Measurements from ENCODE around the gene CEP164.

The CEP164 gene

DNA sequence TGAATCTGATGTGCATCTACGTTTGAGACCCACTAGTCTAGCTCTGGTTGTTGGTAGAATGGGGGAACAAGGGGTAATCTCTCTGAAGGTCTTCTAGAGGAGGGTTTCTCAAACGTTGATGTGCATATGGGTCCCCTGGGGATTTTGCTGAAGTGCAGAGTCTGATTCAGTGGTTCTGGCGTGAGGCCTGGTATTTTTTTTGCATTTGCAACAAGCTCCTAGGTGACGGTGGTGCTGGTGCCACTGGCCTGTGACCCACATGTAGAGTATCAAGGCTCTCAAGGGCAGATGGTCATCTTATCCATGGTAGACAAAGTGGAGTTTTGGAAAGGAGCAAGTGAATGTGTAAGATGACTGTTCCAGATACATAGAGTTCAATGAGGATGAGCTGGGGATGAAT lies 97.1 kb downstream of the CEP164 start:
- no peak for DNase-seq

DNA sequence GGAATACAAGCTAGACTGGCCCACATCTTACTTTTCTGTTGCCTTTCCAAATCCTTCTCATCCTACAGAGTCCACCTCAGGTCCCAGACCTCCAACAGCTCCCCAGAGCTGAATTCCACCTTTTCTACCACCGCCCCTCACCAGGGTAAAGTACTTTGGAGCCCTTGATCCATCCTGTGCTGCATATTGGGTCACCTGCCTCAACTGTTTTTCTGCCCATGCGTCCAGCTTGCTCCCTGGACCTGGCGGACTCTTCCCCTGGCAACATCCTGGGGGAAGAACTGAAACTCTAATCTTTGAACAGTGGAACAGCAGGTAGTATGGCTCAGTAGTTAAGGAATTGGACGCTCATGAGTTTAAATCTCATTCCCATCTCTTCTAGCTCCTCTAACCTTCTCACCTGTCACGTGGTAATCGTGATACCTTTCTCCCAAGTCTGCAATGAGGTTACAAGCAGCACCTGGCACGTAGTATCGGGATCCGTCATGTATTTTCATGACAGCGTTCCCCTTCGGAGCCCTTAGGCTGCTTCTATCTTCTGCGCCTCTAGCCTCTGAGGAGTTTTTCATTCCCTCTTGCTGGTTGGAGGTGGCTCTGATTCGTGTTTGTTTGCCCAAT lies 98.1 kb downstream of the CEP164 start:
- DNase-seq, result no peak

GRCh38 chr11:117426297-117426685 lies 98.6 kb downstream of the CEP164 start:
- DNase-seq, result peak; percentile 17 to 50

- DNase-seq, result no peak
These were observed 99.3 kb downstream of the CEP164 start for GRCh38 chr11:117426941-117427340.

GRCh38 chr11:117427356-117427874 lies 99.8 kb downstream of the CEP164 start:
- no peak for DNase-seq

DNA sequence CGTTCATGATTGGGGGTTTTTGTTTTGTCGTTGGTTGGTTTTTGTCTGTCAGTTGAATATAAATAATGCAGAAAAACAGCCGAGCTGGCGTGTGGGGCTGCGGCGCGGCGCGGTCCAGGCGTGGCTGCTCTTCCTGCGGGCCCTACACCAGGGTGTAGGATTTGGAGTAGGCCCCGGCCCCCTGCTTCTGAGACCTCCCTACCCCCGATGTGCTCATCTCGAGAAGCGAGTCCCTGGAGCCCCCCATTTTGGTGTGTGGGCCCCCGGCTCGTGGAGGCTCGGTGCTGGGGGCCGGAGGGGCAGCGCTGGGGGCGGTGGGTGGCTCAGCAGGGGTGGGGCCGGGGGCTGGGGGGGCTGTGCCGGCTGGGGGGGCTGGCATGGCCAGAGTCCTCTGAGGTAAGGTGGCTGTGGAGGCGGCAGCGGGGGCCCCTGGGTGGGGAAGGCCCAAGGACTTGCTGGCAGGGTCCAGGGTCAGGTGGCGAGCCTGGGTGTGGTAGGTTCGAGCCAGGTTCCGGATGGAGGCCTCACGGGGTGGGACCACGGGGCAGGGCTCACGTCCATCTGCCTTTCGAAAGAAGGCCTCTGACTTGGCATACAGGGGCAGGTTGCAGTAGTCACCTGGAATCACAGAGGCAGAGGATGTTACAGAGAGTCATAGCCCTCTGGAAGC lies 100.7 kb downstream of the CEP164 start:
- no peak for DNase-seq

DNA sequence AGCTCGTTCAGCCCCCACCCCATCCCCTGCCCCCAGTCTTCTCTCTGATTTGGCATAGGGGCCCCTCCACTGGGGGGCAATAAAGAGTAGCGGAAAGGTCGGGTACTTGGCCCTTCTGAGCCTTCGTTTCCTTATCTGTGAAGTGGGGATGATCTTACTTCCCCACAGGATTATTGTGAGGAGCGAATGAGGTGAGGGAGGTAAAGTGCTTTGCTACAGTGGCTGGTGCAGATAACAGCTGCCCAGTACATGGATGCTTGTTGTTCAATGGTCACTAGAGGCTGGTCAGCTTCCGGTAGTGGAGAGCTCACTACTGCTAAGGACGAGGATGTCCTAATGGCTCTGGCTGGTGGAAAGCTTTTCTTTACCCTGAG lies 101.2 kb downstream of the CEP164 start:
- no peak for DNase-seq

GRCh38 chr11:117430293-117430955 lies 102.8 kb downstream of the CEP164 start:
- DNase-seq, result no peak

DNA sequence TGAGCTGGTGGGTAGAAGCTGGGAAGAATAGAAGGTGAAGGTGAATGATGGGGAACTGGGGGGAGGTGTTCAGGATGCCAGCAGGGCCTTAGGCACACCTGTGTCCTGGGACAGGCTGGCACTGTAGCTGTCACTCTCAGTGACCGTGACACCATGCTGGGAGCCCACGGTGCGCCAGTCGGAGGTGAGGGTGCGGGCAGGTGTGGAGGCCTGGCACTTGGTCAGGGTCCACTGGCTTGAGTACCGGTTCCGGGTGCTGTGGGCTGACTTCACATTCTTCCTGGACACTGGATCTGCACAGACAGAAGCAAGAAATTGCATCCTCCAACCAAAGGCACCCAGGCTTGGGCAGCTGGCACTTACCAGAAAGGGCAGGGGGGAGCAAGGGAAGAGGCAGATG lies 103.8 kb downstream of the CEP164 start:
- no peak for DNase-seq

DNA sequence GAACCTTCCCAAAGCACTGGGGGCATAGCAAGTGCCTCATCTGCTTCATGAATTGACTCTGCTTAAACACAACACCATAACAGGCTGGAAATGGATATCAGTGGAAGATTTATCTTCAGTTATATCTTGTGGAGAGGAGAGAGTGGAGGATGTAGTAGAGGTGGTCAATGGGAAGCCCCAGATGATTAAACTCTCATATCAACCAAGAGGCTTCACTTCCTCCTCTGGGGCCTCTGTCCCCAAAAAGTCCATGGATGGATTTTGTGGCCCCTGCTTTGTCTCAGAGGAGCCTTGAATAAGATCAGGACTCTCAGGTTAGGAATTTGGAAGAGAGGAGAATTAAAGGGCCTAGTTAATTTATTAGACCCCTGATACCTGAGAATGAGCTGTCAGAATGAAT lies 106.1 kb downstream of the CEP164 start:
- no peak for DNase-seq

DNA sequence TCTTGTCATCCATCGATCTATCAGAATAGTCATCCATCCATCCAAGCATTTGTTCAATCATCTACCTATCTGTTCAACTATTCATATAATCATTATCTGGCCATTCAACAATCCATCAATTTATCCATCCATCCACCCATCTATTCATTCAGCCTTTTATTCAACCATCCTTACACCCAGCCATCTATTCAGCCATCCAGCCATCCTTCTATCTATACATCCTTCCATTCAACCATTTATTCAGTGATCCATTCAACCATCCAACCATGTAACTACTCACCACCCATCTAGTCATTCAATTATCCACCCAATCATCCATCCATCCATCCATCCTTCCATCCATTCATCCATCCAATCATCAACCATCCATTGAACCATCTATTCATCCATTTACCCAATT lies 106.8 kb downstream of the CEP164 start:
- DNase-seq, result no peak

GRCh38 chr11:117435326-117435725 lies 107.7 kb downstream of the CEP164 start:
- DNase-seq, result no peak

- DNase-seq, result no peak
These were observed 109.6 kb downstream of the CEP164 start for GRCh38 chr11:117437041-117437790.

GRCh38 chr11:117437791-117438130 lies 110.1 kb downstream of the CEP164 start:
- no peak for DNase-seq

GRCh38 chr11:117438371-117439000 lies 110.8 kb downstream of the CEP164 start:
- DNase-seq, result no peak

DNA sequence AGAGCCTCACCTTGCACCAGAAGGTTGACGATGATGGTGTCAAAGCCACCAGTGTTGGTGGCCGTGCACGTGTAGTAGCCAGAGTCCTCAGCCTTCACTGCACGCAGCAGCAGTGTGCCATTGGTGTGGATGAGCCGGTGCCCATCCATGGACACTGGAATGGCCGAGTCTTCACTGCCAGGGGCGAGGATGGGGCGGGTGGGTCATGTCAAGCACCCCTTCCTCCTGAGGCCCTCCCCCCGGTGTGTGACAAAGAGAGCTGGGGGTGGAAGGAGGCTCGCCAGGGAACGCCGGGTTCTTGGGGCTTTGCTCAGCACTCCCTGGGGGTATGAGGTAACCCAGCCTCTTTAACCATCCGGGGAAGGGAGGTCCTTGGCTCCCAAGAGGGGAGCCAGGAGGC lies 111.6 kb downstream of the CEP164 start:
- no peak for DNase-seq

GRCh38 chr11:117440258-117440657 lies 112.6 kb downstream of the CEP164 start:
- DNase-seq, result no peak

DNA sequence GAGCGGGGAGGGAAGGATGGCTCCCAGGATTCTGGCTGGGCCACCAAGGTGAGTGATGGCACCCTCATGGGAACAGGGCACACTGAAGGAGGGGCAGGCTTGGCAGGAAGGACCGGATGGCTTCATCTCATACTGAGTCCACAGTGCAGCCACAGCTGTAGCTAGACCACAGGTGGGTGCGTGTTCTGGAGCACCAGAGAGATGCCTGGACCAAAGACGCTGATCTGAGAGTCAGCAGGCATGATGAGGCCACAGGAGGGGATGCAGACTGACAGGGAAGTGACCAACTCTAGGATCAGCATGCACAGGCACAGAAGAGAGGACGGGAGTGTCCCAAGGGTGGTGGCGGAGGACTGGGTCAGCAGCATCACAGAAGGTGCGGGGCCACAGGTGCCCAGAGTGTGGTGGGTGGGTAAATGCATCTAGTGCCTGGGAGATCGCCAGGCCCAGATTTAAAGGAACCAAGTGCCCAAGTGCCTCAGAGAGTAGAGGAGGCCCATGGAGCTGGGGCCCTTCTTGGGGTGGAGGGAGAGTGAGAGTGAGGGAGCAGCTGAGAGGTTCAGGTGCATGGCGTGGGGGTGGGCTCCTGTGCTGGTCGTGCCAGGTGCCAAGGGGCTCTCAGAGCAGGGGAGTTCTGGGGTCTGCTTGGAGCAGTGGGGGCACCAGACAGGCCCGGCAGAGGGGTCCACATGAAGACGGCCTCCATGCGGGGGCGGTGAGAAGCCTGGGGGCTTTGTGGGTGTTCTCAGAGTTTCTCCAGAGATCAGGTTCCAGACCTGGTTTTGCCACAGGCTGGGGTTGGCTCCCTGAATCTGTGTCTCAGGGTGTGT lies 113.7 kb downstream of the CEP164 start:
- DNase-seq, result no peak

DNA sequence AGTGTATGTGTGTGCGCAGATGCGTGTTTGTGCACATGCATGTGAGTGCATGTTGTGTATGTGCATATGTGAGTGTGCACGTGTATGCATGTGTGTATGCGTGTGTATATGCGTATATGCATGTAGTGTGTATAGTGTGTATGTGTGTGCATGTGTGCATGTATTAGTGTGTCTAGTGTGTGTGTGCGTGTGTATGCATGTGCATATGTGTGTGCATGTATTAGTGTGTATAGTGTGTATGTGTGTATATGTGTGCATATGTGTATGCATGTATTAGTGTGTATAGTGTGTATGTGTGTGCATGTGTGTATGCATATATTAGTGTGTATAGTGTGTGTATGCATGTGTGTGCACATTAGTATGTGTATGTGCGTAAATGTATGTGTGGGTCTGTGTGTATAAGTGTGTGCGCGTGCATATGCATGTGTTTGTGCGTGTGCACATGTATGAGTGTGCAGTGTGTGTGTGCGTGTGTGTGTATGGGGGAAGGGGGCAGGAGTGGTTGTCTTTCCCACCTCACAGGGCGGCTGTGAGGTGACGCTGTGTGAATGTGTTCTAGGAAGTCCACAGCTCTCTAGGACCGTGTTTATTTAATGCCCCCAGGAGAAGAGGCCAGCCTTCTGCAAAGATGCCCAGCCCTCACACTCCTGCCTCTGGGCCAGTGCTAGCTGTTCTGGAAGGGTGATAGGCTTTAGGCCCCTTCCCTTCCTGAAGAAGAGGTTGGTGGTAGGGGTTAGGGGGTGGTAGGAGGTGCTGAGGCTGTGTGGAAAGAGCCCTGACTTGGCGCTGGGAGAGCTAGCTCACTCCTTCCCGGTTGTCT lies 114.6 kb downstream of the CEP164 start:
- DNase-seq, result no peak

GRCh38 chr11:117442869-117443239 lies 115.2 kb downstream of the CEP164 start:
- no peak for DNase-seq

All from NCI-H1930 (cell line).